OCI-LY3 (cell line): Measurements from ENCODE around the gene HLA-F.

ENCODE experiments used
- EZH2phosphoT487 ChIP-seq: fragments of 200-600 bp; shearing (Covaris generic); IDR thresholded peaks from 2 replicates; pipeline ENCODE4 v1.6.1; 2018; ENCODE audit warnings: antibody characterized with exemption, mixed run types, low read depth
- TF ChIP-seq, protein P1 (sequence below): fragments of 200-600, 300-600 bp; sonication (generic); IDR thresholded peaks from 2 replicates; pipeline ENCODE4 v1.5.1; 2014; ENCODE audit warnings: antibody characterized with exemption, low read length, low read depth

DNA sequence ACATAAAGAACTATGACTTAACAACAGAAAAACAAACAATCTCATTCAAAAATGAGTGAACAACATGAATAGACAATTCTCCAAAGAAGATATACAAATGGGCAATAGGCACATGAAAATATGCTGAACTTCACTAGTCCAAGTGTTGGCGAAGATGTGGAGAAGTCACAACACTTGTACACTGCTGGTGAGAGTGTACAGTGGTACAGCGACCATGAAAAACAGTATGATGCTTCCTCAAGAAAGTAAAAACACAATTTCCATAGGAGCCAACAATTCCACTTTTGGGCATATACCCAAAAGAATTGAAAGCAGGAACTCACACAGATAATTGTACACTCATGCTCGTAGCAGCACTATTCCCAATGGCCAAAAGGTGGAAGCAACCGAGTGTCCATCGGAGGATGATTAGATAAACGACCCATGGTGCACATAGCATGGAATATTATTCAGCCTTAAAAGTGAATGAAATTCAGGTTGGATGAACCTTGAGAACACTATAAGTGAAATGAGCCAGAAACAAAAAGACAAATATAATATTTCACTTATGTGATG lies 6.6 kb downstream of the HLA-F start:
- TF ChIP-seq EZH2phosphoT487, result no peak
- TF ChIP-seq, protein P1, sequence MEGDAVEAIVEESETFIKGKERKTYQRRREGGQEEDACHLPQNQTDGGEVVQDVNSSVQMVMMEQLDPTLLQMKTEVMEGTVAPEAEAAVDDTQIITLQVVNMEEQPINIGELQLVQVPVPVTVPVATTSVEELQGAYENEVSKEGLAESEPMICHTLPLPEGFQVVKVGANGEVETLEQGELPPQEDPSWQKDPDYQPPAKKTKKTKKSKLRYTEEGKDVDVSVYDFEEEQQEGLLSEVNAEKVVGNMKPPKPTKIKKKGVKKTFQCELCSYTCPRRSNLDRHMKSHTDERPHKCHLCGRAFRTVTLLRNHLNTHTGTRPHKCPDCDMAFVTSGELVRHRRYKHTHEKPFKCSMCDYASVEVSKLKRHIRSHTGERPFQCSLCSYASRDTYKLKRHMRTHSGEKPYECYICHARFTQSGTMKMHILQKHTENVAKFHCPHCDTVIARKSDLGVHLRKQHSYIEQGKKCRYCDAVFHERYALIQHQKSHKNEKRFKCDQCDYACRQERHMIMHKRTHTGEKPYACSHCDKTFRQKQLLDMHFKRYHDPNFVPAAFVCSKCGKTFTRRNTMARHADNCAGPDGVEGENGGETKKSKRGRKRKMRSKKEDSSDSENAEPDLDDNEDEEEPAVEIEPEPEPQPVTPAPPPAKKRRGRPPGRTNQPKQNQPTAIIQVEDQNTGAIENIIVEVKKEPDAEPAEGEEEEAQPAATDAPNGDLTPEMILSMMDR, result no peak
